HEK293T (cell line): Measurements from ENCODE around the gene TMEM178B.

ENCODE experiments used
- CTBP1 ChIP-seq: fragments of 450-650 bp; IDR thresholded peaks from 2 replicates; pipeline ENCODE4 v1.6.1; 2016; ENCODE audit warnings: borderline replicate concordance
- FOXA1 ChIP-seq: fragments of 450-650 bp; IDR thresholded peaks from 2 replicates; pipeline ENCODE4 v1.6.1; 2016; ENCODE audit warnings: mild to moderate bottlenecking
- FOXM1 ChIP-seq: fragments of 450-650 bp; IDR thresholded peaks from 2 replicates; pipeline ENCODE4 v1.6.1; 2017; ENCODE audit warnings: mild to moderate bottlenecking, borderline replicate concordance
- PKNOX1 ChIP-seq: fragments of 450-650 bp; IDR thresholded peaks from 2 replicates; pipeline ENCODE4 v1.6.1; 2016
- SP1 ChIP-seq: fragments of 450-650 bp; IDR thresholded peaks from 2 replicates; pipeline ENCODE4 v1.6.1; 2017
- SUZ12 ChIP-seq: fragments of 450-650 bp; IDR thresholded peaks from 2 replicates; pipeline ENCODE4 v1.6.1; 2016; ENCODE audit warnings: mild to moderate bottlenecking
- TARDBP ChIP-seq: fragments of 450-650 bp; IDR thresholded peaks from 2 replicates; pipeline ENCODE4 v1.6.1; 2016

- TF ChIP-seq SP1 (no peak), TARDBP (no peak), FOXA1 (no peak), SUZ12 (no peak), CTBP1 (no peak), FOXM1 (no peak), PKNOX1 (no peak)
These were observed 68.2 kb downstream of the TMEM178B start for GRCh38 chr7:141142058-141142457.
